HepG2 (cell line): ENCODE measurements around the gene FANCG. TPM values are rescaled to one million over a fixed set of nuclear protein-coding genes. Genes with fewer than 3 reads are reported as not detected.

Experiments used
- GTF2F1 ChIP-seq: fragments of 150-350 bp; IDR thresholded peaks from 2 replicates; pipeline ENCODE4 v1.6.1; 2014; ENCODE audit warnings: low read length
- KLF15 ChIP-seq: sonication (generic); formaldehyde crosslinking; IDR thresholded peaks from 2 replicates; pipeline ENCODE4 v1.8.1; 2023; ENCODE audit warnings: borderline replicate concordance, mild to moderate bottlenecking, inconsistent platforms, missing genetic modification reagents, mixed read lengths
- MTA3 ChIP-seq: sonication (generic); formaldehyde crosslinking; IDR thresholded peaks from 2 replicates; pipeline ENCODE4 v1.4.0; 2020; ENCODE audit warnings: missing genetic modification reagents
- NFRKB ChIP-seq: fragments of 450-650 bp; IDR thresholded peaks from 2 replicates; pipeline ENCODE4 v1.6.1; 2017
- NR2C2 ChIP-seq: sonication (generic); formaldehyde crosslinking; IDR thresholded peaks from 2 replicates; pipeline ENCODE4 v1.4.0; 2020; ENCODE audit warnings: missing genetic modification reagents, mild to moderate bottlenecking, moderate library complexity, borderline replicate concordance
- PLRG1 ChIP-seq: fragments of 450-650 bp; conservative IDR thresholded peaks from 2 replicates; pipeline ENCODE4 v1.6.1; 2016
- RFXAP ChIP-seq: sonication (generic); formaldehyde crosslinking; IDR thresholded peaks from 2 replicates; pipeline ENCODE4 v1.4.0; 2020; ENCODE audit warnings: missing genetic modification reagents, borderline replicate concordance
- SMAD1 ChIP-seq: sonication (generic); formaldehyde crosslinking; IDR thresholded peaks from 2 replicates; pipeline ENCODE4 v1.4.0; 2020; ENCODE audit warnings: missing genetic modification reagents, low read depth, mild to moderate bottlenecking, borderline replicate concordance
- SOX6 ChIP-seq, 2 experiments: fragments of 450-650 bp in 1 of 2; sonication (generic) in 1 of 2; formaldehyde crosslinking in 1 of 2; IDR thresholded peaks; 2 replicates each; pipeline versions ENCODE4 v1.4.0 to v1.6.1; 2017 to 2020; ENCODE audit warnings: antibody characterized with exemption in 1 of 2, mild to moderate bottlenecking in 1 of 2, missing genetic modification reagents in 1 of 2
- ZC3H13 ChIP-seq: sonication (generic); formaldehyde crosslinking; IDR thresholded peaks from 2 replicates; pipeline ENCODE4 v1.8.1; 2023; ENCODE audit warnings: mild to moderate bottlenecking, missing genetic modification reagents, moderate library complexity
- ZNF331 ChIP-seq: sonication (generic); formaldehyde crosslinking; IDR thresholded peaks from 2 replicates; pipeline ENCODE4 v1.4.0; 2020; ENCODE audit warnings: missing genetic modification reagents
- ZNF564 ChIP-seq: sonication (generic); formaldehyde crosslinking; IDR thresholded peaks from 2 replicates; pipeline ENCODE4 v1.8.1; 2023; ENCODE audit warnings: mild to moderate bottlenecking, missing genetic modification reagents
- ZNF776 ChIP-seq: sonication (generic); formaldehyde crosslinking; IDR thresholded peaks from 2 replicates; pipeline ENCODE4 v1.4.0; 2020; ENCODE audit warnings: mild to moderate bottlenecking, missing genetic modification reagents
- polyA plus RNA-seq, 8 experiments: library from polyadenylated mRNA; depleted of rRNA in 3 of 8; stranded (reverse) in 7 of 8; unstranded in 1 of 8; fragments of >200 nt; fragmentation: Illumina TruSeq in 4 of 8; extraction: Trizol in 4 of 8; gene quantifications; 2 replicates each; pipeline versions ENCODE4 v1.2.1 to v1.2.3, GENCODE V29; 2011 to 2016; ENCODE audit warnings: low read depth in 4 of 8, missing spikeins in 1 of 8, mixed read lengths in 1 of 8; ENCODE audit not compliant: insufficient read depth in 1 of 8
- total RNA-seq, 5 experiments: library from RNA; depleted of rRNA; stranded (reverse); fragments of >200 nt; fragmentation: Illumina TruSeq; extraction: Trizol; gene quantifications; 2 replicates each; pipeline ENCODE4 v1.2.3, GENCODE V29; 2016; ENCODE audit warnings: low read depth in 1 of 5
- TF ChIP-seq, protein P1 (sequence below): sonication (generic); formaldehyde crosslinking; IDR thresholded peaks from 2 replicates; pipeline ENCODE4 v1.8.0; 2022; ENCODE audit warnings: mild to moderate bottlenecking, missing genetic modification reagents, borderline replicate concordance
- TF ChIP-seq, protein P2 (sequence below): sonication (generic); formaldehyde crosslinking; conservative IDR thresholded peaks from 2 replicates; pipeline ENCODE4 v1.4.0; 2020; ENCODE audit warnings: missing genetic modification reagents
- TF ChIP-seq, protein P3 (sequence below): sonication (generic); formaldehyde crosslinking; IDR thresholded peaks from 2 replicates; pipeline ENCODE4 v1.4.0; 2020; ENCODE audit warnings: missing genetic modification reagents
- TF ChIP-seq, protein P4 (sequence below): IDR thresholded peaks from 2 replicates; pipeline ENCODE4 v1.6.1; 2018; ENCODE audit warnings: missing genetic modification reagents, mild to moderate bottlenecking, missing compliant biosample characterization

The FANCG gene
- total and polyA plus RNA-seq, 2 of the 13 experiments (the other 11 are each of a cell fraction or from before 2014, with no cell fraction given), result 14.4 to 45.1 TPM

DNA sequence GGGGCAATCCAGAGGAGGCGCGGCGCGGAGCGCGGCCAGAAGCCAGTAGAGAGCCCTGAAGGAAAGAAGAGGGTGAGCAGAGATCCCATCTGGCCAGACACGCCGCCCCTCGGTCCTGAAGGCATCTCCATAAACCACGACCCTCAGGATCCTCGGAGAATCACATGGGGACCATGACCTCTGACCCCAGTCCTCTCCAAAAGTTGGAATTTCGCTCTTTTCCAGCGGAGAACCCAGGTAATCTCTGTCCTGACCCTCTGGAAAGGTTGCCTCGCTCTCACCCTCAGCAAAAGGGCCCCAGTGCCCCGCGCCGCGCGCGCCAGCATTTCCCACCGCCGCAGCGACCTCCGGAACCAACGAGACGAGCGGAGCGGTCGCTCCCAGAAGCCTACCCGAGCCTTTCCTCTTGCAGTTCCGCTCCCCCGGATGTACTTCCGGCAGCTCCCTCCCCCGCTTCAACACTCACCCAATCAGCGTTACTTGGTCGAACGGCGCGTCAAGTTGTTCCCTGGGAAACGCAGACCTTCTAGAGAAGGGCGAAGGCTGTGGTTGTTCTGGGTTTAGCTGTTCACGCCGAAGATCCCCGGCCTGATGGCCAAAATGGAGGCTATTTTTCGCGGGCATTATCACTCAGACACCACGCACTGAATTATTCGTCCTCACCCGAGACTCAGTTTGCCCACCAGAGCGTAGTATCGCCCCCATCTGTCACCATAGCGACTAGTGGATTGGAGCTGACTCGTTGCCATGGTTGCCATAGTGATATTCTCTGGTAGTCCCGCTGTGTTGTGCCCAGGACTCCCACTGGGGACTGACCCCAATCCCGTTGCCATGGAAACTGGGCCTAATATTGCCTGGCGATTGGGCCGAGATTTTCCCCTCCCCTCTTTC lies 23.3 kb upstream of the FANCG start, which contains the start of gene STOML2 (continued):
- no peak for TF ChIP-seq SOX6 (IDR thresholded peaks at IDR 0.05)
- no peak; the same call in 1 of the 2 replicates for TF ChIP-seq SOX6 (CRISPR knock-in tag; IDR thresholded peaks at IDR 0.05)
- no peak for TF ChIP-seq ZNF776 (CRISPR knock-in tag)
- TF ChIP-seq, protein P1, sequence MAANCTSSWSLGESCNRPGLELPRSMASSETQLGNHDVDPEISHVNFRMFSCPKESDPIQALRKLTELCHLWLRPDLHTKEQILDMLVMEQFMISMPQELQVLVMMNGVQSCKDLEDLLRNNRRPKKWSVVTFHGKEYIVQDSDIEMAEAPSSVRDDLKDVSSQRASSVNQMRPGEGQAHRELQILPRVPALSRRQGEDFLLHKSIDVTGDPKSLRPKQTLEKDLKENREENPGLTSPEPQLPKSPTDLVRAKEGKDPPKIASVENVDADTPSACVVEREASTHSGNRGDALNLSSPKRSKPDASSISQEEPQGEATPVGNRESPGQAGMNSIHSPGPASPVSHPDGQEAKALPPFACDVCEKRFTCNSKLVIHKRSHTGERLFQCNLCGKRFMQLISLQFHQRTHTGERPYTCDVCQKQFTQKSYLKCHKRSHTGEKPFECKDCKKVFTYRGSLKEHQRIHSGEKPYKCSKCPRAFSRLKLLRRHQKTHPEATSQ (CRISPR knock-in tag), result 0 out of 2 replicates have a peak, but pooled peaks have one; percentile 22
- TF ChIP-seq, protein P2, sequence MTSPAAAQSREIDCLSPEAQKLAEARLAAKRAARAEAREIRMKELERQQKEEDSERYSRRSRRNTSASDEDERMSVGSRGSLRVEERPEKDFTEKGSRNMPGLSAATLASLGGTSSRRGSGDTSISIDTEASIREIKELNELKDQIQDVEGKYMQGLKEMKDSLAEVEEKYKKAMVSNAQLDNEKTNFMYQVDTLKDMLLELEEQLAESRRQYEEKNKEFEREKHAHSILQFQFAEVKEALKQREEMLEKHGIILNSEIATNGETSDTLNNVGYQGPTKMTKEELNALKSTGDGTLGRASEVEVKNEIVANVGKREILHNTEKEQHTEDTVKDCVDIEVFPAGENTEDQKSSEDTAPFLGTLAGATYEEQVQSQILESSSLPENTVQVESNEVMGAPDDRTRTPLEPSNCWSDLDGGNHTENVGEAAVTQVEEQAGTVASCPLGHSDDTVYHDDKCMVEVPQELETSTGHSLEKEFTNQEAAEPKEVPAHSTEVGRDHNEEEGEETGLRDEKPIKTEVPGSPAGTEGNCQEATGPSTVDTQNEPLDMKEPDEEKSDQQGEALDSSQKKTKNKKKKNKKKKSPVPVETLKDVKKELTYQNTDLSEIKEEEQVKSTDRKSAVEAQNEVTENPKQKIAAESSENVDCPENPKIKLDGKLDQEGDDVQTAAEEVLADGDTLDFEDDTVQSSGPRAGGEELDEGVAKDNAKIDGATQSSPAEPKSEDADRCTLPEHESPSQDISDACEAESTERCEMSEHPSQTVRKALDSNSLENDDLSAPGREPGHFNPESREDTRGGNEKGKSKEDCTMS (CRISPR knock-in tag), result no peak
- TF ChIP-seq, protein P3, sequence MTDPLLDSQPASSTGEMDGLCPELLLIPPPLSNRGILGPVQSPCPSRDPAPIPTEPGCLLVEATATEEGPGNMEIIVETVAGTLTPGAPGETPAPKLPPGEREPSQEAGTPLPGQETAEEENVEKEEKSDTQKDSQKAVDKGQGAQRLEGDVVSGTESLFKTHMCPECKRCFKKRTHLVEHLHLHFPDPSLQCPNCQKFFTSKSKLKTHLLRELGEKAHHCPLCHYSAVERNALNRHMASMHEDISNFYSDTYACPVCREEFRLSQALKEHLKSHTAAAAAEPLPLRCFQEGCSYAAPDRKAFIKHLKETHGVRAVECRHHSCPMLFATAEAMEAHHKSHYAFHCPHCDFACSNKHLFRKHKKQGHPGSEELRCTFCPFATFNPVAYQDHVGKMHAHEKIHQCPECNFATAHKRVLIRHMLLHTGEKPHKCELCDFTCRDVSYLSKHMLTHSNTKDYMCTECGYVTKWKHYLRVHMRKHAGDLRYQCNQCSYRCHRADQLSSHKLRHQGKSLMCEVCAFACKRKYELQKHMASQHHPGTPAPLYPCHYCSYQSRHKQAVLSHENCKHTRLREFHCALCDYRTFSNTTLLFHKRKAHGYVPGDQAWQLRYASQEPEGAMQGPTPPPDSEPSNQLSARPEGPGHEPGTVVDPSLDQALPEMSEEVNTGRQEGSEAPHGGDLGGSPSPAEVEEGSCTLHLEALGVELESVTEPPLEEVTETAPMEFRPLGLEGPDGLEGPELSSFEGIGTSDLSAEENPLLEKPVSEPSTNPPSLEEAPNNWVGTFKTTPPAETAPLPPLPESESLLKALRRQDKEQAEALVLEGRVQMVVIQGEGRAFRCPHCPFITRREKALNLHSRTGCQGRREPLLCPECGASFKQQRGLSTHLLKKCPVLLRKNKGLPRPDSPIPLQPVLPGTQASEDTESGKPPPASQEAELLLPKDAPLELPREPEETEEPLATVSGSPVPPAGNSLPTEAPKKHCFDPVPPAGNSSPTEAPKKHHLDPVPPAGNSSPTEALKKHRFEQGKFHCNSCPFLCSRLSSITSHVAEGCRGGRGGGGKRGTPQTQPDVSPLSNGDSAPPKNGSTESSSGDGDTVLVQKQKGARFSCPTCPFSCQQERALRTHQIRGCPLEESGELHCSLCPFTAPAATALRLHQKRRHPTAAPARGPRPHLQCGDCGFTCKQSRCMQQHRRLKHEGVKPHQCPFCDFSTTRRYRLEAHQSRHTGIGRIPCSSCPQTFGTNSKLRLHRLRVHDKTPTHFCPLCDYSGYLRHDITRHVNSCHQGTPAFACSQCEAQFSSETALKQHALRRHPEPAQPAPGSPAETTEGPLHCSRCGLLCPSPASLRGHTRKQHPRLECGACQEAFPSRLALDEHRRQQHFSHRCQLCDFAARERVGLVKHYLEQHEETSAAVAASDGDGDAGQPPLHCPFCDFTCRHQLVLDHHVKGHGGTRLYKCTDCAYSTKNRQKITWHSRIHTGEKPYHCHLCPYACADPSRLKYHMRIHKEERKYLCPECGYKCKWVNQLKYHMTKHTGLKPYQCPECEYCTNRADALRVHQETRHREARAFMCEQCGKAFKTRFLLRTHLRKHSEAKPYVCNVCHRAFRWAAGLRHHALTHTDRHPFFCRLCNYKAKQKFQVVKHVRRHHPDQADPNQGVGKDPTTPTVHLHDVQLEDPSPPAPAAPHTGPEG (CRISPR knock-in tag), result 0 out of 2 replicates have a peak, but pooled peaks have one; percentile 69
- TF ChIP-seq PLRG1, result no peak
- TF ChIP-seq NR2C2 (CRISPR knock-in tag), result peak; percentile 98
- no peak; the same call in 1 of the 2 replicates for TF ChIP-seq ZC3H13 (CRISPR knock-in tag)
- TF ChIP-seq, protein P4, sequence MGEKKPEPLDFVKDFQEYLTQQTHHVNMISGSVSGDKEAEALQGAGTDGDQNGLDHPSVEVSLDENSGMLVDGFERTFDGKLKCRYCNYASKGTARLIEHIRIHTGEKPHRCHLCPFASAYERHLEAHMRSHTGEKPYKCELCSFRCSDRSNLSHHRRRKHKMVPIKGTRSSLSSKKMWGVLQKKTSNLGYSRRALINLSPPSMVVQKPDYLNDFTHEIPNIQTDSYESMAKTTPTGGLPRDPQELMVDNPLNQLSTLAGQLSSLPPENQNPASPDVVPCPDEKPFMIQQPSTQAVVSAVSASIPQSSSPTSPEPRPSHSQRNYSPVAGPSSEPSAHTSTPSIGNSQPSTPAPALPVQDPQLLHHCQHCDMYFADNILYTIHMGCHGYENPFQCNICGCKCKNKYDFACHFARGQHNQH (CRISPR knock-in tag), result peak; percentile 58; the same call in 1 of the 2 replicates
- no peak for TF ChIP-seq NFRKB
- TF ChIP-seq RFXAP, result peak; percentile 92
- no peak for TF ChIP-seq MTA3 (CRISPR knock-in tag)
- no peak; the same call in 1 of the 2 replicates for TF ChIP-seq KLF15 (CRISPR knock-in tag)
- 0 out of 2 replicates have a peak, but pooled peaks have one; percentile 33 for TF ChIP-seq SMAD1 (CRISPR knock-in tag)
- peak; percentile 88 for TF ChIP-seq ZNF331 (CRISPR knock-in tag)
- no peak for TF ChIP-seq GTF2F1
- peak; percentile 37; the same call in 1 of the 2 replicates for TF ChIP-seq ZNF564 (CRISPR knock-in tag)
